GM19467 (cell line): ENCODE measurements around the gene NMU.
"Not testable (repeated sequence)": the region's sequence is repeated elsewhere in the genome, so short reads cannot be mapped to it uniquely, and the experiment has no call there.

Experiments used
- ATAC-seq: cut with Tn5 transposase; IDR thresholded peaks from one replicate; pipeline ENCODE4 v1.9.1; 2021; ENCODE audit warnings: mild to moderate bottlenecking, moderate library complexity; ENCODE audit not compliant: unreplicated experiment

Gene NMU, protein sequence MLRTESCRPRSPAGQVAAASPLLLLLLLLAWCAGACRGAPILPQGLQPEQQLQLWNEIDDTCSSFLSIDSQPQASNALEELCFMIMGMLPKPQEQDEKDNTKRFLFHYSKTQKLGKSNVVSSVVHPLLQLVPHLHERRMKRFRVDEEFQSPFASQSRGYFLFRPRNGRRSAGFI

GRCh38 chr4:55635741-55636655, at the start of gene NMU:
Gene NMU (minus strand): TSS chr4:55636298. CDS start chr4:55636192, 106 bp downstream.
- ATAC-seq = no peak

GRCh38 chr4:55684276-55684675, 48.2 kb upstream of the NMU start:
- no peak for ATAC-seq

DNA sequence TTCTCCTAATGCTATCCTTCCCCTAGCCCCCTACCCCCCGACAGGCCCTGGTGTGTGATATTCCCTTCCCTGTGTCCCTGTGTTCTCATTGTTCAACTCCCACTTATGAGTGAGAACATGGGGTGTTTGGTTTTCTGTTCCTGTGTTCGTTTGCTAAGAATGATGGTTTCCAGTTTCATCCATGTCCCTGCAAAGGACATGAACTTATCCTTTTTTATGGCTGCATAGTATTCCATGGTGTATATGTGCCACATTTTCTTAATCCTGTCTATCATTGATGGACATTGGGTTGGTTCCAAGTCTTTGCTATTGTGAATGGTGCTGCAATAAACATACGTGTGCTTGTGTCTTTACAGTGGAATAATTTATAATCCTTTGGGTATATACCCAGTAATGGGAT, 46.7 kb upstream of the NMU start:
- not testable (repeated sequence) for ATAC-seq

- no peak for ATAC-seq
Observed at GRCh38 chr4:55682295-55682694, 46.2 kb upstream of the NMU start.

DNA sequence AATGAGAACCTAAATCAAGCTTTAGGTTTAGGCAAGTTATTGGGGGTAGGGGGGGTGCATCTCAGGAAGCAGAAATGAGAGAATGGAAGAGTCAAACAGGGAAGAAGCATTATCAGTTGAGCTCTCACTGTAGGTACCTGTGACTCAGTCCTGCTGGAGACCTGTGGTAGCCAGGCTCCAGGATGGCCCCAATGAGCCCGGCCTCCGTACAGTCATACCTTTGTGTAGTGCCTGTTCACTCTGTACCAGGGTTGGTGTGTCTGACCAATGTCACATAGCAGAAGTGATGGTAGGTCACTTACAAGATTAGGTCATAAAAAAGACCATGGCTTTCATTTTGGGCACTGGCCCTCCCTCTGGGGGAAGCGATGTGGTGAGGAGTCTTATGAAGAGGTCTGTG, 45.3 kb upstream of the NMU start:
- no peak for ATAC-seq

DNA sequence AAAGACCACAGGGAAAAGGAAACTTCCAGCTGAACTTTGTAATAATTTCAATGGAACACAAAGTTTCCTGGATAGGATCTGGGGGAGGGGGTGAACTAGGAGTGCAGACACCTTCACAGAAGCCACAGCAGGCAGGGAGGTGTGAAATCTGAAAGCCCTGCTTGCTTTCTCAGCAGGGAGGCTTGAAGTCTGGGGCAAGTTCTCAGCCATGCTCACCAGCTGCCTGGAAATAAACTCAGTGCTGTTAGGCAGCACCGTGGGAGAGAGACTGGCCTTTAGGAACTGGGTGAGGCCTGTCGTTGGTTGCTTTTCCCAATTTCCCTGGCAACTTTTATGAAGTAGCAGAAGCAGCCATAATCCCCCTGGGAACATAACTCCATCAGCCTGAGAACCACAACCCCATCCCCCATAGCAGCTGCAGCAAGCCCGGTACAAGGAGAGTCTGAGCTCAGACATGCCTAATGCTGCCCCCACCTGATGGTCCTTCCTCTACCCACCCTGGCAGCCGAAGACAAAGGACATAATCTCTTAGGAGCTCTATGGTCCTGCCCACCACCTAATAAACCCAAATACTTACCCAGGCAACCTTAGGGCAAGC, 39.2 kb upstream of the NMU start:
- ATAC-seq = no peak

- ATAC-seq = no peak
Observed at GRCh38 chr4:55673424-55673823, 37.3 kb upstream of the NMU start.

DNA sequence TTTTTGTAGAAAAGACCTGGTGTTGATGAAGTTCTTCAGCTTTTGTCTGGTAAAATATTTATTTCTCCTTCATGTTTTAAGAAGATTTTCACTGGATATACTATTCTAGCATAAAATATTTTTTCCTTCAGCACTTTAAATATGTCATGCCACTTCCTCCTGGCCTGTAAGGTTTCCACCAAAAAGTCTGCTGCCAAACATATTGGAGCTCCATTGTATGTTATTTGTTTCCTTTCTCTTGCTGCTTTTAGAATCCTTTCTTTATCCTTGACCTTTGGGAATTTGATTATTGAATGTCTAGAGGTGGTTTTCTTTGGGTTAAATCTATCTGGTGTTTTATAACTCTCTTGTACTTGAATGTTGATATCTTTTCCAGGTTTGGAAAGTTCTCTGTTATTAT, 35.6 kb upstream of the NMU start:
- ATAC-seq = no peak

- no peak for ATAC-seq
Observed at GRCh38 chr4:55670695-55671094, 34.6 kb upstream of the NMU start.

- no peak for ATAC-seq
Observed at GRCh38 chr4:55668449-55668848, 32.4 kb upstream of the NMU start.

DNA sequence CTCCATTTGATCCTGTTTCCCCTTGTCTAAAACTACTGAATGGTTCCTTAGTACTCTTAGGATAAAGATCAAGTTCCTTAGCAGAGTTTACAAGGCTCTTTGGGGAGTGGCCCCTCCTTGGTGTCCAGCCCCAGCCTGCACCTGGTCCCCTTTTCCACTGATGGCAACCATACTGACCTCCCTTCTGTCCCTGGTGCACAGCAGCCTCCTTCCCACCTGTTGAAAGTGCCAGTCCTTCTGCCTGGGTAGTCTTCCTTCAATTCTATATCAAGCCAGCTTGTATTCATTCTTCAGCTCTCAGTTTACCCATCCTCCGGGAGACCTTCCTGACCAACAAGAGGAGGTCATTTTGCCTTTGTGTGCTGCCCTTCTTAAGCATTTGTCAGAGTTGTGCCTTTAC, 30.4 kb upstream of the NMU start:
- ATAC-seq = no peak

- no peak for ATAC-seq
Observed at GRCh38 chr4:55663145-55663544, 27.0 kb upstream of the NMU start.

DNA sequence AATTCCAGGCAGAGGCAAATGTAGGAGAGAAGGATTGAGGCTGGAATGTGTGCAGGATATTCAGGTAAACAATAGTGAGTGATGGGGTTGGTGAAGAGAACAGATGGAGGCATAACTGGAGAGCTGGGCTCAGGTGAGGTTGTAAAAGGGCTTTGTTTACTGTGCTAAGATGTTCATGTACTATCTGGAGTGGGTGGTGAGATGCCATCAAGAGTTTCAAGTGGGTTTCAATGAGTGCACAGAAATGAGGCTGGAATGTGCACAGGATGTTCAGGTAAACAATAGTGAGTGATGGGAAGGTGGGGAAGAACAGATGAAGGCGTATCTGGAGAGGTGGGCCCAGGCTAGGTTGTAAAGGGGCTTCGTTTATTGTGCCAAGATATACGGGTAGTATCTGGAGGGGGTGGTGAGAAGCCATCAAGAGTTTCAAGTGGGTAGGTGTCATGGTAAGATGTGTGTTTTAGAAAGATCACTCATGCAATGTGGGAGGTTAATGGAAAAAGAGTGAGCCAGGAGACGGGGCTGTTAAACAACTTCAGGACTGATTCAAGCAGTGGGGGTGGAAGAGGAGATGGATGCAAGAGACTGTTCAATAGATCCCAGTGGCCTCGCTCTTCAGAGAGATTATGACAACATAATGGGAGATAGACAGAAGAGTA, 25.4 kb upstream of the NMU start:
- ATAC-seq = no peak

DNA sequence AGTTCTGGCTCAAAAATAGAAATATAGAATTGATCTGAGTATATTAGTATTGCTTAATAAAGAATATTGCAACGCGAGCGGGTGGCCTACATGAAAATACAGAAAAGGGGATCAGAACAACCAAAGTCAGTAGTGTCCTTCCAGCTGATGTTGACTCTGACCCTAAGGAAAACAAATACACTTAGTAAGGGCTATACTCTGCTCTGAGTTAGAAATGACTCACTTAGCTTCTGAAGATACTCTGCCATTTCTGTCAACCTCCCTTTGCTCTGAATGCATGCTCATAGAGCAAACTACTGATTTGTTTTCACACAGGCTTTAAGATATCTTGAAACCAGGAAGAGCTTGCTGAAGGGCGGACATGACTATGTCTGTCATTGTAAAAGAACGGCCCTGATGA, 22.6 kb upstream of the NMU start:
- no peak for ATAC-seq

DNA sequence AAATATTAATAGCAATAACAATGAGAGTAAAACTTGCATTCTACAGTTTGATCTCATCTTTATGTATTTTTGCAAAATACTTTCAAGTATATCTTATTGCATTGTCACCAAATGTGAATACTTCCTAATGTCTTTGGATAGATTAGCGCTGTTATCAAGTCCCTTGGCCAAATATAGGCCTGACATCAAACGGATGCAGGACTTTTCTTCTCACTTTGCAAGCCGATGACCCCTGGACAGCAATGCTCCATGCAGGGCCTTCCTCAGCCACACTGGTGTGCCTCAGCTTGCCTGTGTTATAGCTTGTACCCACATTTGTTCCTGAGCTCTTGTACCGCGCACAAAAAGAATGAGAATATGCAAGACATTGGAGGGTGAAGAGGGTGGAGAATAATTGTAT, 18.0 kb upstream of the NMU start:
- no peak for ATAC-seq

- no peak for ATAC-seq
Observed at GRCh38 chr4:55650483-55650882, 14.4 kb upstream of the NMU start.

DNA sequence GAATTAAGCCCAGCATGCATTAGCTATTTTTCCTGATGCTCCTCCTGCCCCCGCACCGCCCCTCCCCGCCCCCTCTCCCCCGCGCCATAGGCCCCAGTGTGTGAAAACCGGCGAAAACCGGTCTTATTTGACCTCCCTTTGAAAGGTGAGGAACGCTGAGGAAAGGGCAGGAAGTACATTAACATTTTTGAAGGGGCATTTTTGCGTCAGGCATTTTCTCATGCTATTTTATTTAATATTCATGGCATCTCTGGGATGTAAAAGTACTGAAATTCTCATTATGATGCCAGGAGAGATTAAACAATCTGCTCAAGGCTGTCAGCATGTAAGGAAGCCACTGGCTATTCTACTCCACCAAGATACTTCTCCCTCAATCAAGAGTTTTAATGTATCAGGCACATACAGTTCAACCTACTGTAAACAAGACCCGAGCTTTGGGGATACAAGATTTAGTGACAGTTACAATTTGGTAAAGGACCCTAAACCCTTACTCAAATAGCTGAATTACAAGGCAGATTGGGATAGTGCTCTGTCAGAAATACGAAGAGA, 1.2 kb upstream of the NMU start:
- ATAC-seq = no peak

GRCh38 chr4:55636656-55636999, 530 bp upstream of the NMU start:
- ATAC-seq = no peak

DNA sequence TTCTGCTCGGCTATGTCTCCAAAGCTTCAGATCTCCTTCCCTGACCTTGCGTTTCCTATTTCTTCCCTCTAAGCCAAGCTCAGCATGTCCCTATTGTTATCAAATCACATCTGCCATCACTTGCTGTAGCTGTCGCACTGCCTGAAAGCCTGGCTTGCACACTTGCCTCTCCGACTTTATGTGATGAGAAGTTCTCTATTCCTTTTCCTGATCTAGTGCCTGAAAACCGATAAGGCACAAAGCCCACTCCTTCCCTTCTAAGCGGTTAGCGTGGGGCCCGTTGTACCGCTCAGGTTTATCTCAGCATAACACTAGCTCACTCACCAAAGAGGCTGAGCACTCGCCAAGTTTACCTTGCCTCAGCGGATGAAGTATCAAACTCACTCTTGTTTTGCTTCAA, 816 bp downstream of the NMU start:
- ATAC-seq = no peak

GRCh38 chr4:55634417-55635128, 1.5 kb downstream of the NMU start:
- no peak for ATAC-seq

GRCh38 chr4:55633903-55634302, 2.2 kb downstream of the NMU start:
- ATAC-seq = no peak
